ENCODE data around the gene SSH2. TPM values are rescaled to one million over a fixed set of nuclear protein-coding genes. Genes with fewer than 3 reads are reported as not detected.

Gene SSH2
- polyA plus RNA-seq, 1 donor from 2014 or later, result 16.6 TPM

- no peak overlapping the region for H2AFZ ChIP-seq (ENCODE audit: low read depth, low read length)
- no peaks in the 10 kb centered on the region for H3K9me3 ChIP-seq (ENCODE audit: low read length)
- H3F3A ChIP-seq (ENCODE audit: insufficient read depth, low read length, poor library complexity, severe bottlenecking), result no peaks in the 10 kb centered on the region
- H3K27me3 ChIP-seq (ENCODE audit: insufficient read depth, low read depth, low read length), result no peaks in the 10 kb centered on the region
- H3K4me2 ChIP-seq (ENCODE audit: low read length), result no peak overlapping the region
- H4K20me1 ChIP-seq (ENCODE audit: insufficient read depth), result no peaks in the 10 kb centered on the region
- no peak overlapping the region for H3K9ac ChIP-seq (ENCODE audit: low read length)
- no peak overlapping the region for H3K27ac ChIP-seq (ENCODE audit: low read length)
- TF ChIP-seq RAD21 (conservative IDR thresholded peaks at IDR 0.05), result no peak
- H3K4me3 ChIP-seq (ENCODE audit: low read length), result no peak overlapping the region
- H3K9me2 ChIP-seq (ENCODE audit: insufficient read depth, low read length), result no peaks in the 10 kb centered on the region
- H3K79me2 ChIP-seq (replicated peaks; ENCODE audit: insufficient read depth, low read length), result no peaks in the 10 kb centered on the region
- H3K36me3 ChIP-seq (ENCODE audit: insufficient read depth, low read length), result peaks cover under 1% of the 10 kb centered on the region
Measured at GRCh38 chr17:29671661-29672060, 258.4 kb downstream of the SSH2 start.

GRCh38 chr17:29669266-29669665 lies 260.8 kb downstream of the SSH2 start:
- H4K20me1 ChIP-seq (ENCODE audit: insufficient read depth), result no peaks in the 10 kb centered on the region
- no peak overlapping the region for H2AFZ ChIP-seq (ENCODE audit: low read depth, low read length)
- H3K9me3 ChIP-seq (ENCODE audit: low read length), result no peaks in the 10 kb centered on the region
- H3K79me2 ChIP-seq (replicated peaks; ENCODE audit: insufficient read depth, low read length), result no peaks in the 10 kb centered on the region
- H3K27ac ChIP-seq (ENCODE audit: low read length), result no peak overlapping the region
- no peak overlapping the region for H3K4me2 ChIP-seq (ENCODE audit: low read length)
- H3K9ac ChIP-seq (ENCODE audit: low read length), result no peak overlapping the region
- H3K4me3 ChIP-seq (ENCODE audit: low read length), result no peak overlapping the region
- TF ChIP-seq SMC3 (conservative IDR thresholded peaks at IDR 0.05; ENCODE audit: poor library complexity) (no peak), TAF1 (IDR thresholded peaks at IDR 0.05; ENCODE audit: low read depth) (no peak), CTCF (IDR thresholded peaks at IDR 0.05; ENCODE audit: poor library complexity, severe bottlenecking) (no peak), EZH2 (IDR thresholded peaks at IDR 0.05; ENCODE audit: borderline replicate concordance, insufficient read depth, low read length, poor library complexity, severe bottlenecking) (no peak), EP300 (conservative IDR thresholded peaks at IDR 0.05; ENCODE audit: poor library complexity, severe bottlenecking) (no peak), POLR2AphosphoS5 (IDR thresholded peaks at IDR 0.05) (no peak), MXI1 (conservative IDR thresholded peaks at IDR 0.05; ENCODE audit: poor library complexity, severe bottlenecking) (no peak), RAD21 (conservative IDR thresholded peaks at IDR 0.05) (no peak), REST (IDR thresholded peaks at IDR 0.05; ENCODE audit: borderline replicate concordance) (no peak)
- H3F3A ChIP-seq (ENCODE audit: insufficient read depth, low read length, poor library complexity, severe bottlenecking), result no peaks in the 10 kb centered on the region
- H3K9me2 ChIP-seq (ENCODE audit: insufficient read depth, low read length), result no peaks in the 10 kb centered on the region
- no peaks in the 10 kb centered on the region for H3K36me3 ChIP-seq (ENCODE audit: insufficient read depth, low read length)
- H3K27me3 ChIP-seq (ENCODE audit: insufficient read depth, low read depth, low read length), result no peaks in the 10 kb centered on the region

DNA sequence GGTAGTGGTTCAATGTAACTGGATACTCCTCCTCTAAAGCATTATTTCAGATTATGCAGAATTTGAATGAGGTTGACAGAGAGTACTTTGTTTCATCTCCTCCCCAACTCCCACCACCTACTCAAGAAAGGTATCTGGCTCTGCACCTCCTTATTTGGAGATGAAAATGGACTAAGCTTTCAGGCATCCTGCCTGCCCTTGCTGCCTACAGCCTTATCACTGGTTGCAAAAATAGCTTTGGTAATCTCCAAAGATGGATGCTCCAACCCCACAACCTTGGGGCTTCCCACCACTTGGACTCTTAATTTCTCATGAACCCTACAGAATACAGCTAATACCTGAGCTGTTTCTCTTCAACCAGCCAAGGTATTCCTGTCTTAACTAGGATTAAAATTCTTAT lies 262.1 kb downstream of the SSH2 start:
- Histone ChIP-seq H3K36me3 (ENCODE audit: insufficient read depth, low read length) (peaks cover 4% of the 10 kb centered on the region), H3F3A (ENCODE audit: insufficient read depth, low read length, poor library complexity, severe bottlenecking) (no peaks in the 10 kb centered on the region), H4K20me1 (ENCODE audit: insufficient read depth) (no peaks in the 10 kb centered on the region), H3K79me2 (replicated peaks; ENCODE audit: insufficient read depth, low read length) (no peaks in the 10 kb centered on the region), H2AFZ (ENCODE audit: low read depth, low read length) (no peak overlapping the region), H3K4me3 (ENCODE audit: low read length) (no peak overlapping the region), H3K9me2 (ENCODE audit: insufficient read depth, low read length) (no peaks in the 10 kb centered on the region), H3K27ac (ENCODE audit: low read length) (no peak overlapping the region), H3K27me3 (ENCODE audit: insufficient read depth, low read depth, low read length) (no peaks in the 10 kb centered on the region), H3K9me3 (ENCODE audit: low read length) (no peaks in the 10 kb centered on the region), H3K9ac (ENCODE audit: low read length) (no peak overlapping the region), H3K4me2 (ENCODE audit: low read length) (no peak overlapping the region)
- no peak for TF ChIP-seq SMC3 (conservative IDR thresholded peaks at IDR 0.05; ENCODE audit: poor library complexity)
- TF ChIP-seq TAF1 (IDR thresholded peaks at IDR 0.05; ENCODE audit: low read depth), result no peak
- TF ChIP-seq EZH2 (IDR thresholded peaks at IDR 0.05; ENCODE audit: borderline replicate concordance, insufficient read depth, low read length, poor library complexity, severe bottlenecking), result no peak
- no peak for TF ChIP-seq EP300 (conservative IDR thresholded peaks at IDR 0.05; ENCODE audit: poor library complexity, severe bottlenecking)
- no peak for TF ChIP-seq POLR2AphosphoS5 (IDR thresholded peaks at IDR 0.05)
- no peak for TF ChIP-seq REST (IDR thresholded peaks at IDR 0.05; ENCODE audit: borderline replicate concordance)
- TF ChIP-seq CTCF (IDR thresholded peaks at IDR 0.05; ENCODE audit: poor library complexity, severe bottlenecking), result no peak
- TF ChIP-seq RAD21 (conservative IDR thresholded peaks at IDR 0.05), result no peak
- TF ChIP-seq MXI1 (conservative IDR thresholded peaks at IDR 0.05; ENCODE audit: poor library complexity, severe bottlenecking), result no peak

Measured in neural cell (in vitro differentiated cells).